ENCODE data around the gene CD47.

Gene CD47

DNA sequence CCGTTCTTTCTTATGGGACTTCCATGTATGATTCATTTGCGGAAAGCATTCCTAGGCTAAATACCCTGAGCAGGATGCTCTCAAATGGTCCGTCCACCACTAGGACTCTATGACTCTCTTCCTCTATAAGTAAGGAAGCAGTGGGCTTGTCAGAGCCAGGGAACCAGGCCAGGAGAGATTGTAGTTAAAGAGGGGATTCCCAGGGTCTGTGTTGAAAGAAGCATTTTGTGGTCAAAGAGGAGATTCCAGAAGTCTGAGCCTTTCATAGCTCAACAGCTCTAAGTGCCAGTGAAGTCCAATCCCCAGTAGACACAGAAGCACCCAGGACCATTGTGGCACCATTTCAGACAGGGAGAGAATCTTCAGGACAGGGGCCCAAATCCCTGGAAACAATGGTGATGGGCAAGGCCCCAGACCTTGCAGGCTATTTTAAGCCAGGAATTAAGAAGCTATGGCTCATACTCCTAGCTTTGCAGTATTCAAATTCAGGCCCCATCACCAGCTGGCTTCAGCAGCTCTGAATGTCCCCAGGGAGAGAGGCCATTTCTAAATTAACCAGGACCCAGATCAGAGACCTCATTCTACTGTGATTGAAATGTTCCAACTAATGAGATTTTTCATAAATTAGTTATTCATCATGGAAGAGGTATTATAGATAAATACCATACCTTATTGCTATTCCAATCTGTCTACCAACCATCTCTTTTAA, 81.7 kb downstream of the CD47 start:
- DNase-seq, result peak; percentile 23

DNA sequence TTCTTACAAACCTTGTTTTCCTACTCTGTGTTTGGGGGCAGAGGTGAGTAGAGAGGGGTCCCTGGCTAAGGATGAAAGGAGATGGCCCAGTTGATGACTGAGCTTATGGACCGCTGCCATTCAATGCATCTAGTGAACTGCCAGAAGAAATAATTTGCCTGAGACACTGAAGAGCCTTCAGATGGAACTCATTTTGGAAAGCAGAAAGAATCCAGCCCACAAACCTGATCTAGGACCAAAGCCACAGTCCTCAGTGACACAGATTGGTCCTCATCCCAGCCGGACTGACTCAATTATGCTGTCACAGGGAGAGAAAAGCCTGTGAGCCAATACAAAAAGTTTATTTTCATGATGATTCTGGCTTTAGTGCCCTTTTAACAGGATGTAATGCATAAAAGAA, 82.7 kb downstream of the CD47 start:
- DNase-seq, result no peak

DNA sequence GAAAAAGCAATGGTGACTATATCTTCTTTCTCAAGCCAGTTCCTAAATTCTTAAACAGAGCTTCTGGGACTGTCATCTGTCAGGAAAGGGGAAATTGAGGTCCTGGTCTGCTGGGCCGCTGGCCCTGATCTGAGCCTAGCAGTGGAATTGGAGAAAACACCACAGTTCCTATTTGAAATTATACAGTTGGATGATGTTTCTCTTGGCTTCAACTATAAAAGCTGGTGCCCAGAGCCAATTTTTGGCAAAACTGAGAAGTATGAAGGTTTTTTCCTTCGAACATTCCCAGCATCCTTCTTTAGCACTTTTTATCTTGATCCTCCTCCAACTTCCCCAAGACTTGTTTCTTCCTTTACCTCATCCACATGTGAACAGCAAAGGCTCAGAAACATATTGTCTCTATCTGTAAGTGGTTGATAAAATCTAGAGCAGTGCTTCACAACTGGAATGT, 83.9 kb downstream of the CD47 start:
- DNase-seq, result no peak

DNA sequence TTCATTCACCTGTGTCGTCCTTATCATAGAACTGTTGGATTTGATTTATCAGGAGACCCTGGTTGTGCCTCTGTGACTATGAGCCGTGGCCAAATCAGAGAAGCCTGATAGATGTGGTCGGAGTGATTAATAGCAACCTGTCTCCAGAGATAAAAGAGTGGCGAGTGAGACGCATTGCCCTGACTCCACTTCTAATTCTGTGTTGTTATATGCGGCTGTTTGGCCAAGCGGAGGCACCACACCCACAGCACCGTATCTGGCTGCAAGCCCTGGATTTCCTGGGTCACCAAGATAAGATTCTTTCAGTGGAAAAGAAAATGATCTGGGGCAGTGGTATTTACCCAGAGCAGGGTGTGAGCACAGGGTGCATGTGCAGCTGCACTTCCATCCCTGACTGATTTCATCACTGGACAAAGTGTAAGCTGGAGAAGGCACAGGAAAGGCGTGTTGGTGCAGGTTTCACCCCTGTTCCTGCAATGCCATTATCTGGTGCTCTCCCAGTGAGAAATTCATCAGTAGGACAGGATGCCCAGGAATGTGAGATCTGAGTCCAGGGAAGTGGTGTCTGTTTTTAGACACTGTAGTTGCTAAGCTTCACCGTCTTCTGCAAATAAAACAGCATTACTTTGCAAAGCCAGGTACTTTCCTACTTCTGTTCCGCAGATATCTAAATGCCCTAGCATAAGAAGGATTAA, 84.6 kb downstream of the CD47 start:
- DNase-seq, result no peak

DNA sequence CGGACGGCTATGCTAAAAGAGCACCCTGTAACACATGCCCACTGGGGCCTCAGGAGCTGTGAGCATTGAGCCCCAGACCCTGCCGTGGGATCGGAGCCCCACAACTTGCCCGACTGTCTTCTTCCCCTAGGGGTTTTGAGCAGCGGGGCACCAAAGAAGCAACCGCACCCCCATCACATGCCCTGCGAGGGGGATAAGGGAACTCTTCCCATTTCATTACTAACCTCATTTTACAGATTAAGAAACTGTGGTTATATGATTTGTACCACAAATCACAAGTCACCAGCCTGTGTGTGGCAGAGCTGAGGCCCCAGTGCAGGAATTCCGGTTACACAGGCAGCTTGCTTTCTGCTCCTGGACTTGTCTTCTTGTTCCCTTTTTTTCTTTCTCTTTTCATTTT, 86.2 kb downstream of the CD47 start:
- no peak for DNase-seq

DNA sequence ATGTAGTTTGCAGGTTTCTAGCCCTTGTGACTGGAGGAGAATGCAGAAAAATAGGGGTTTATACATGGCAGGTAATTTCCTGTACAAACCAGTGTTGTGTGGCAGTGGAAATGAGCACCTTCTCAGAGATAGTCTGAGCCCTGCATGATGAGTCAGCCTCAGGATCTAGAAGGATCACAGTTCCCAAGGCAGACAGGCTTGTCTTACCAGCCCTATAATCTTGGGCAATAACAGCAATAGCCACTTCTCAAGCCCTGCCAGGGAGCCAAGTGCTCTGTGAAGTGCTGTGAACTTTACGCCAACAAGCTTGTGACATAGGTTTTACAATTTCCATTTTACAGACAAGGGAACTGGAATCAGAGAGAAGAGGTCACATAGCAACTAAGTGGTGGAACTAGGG, 89.4 kb downstream of the CD47 start:
- DNase-seq, result no peak

DNA sequence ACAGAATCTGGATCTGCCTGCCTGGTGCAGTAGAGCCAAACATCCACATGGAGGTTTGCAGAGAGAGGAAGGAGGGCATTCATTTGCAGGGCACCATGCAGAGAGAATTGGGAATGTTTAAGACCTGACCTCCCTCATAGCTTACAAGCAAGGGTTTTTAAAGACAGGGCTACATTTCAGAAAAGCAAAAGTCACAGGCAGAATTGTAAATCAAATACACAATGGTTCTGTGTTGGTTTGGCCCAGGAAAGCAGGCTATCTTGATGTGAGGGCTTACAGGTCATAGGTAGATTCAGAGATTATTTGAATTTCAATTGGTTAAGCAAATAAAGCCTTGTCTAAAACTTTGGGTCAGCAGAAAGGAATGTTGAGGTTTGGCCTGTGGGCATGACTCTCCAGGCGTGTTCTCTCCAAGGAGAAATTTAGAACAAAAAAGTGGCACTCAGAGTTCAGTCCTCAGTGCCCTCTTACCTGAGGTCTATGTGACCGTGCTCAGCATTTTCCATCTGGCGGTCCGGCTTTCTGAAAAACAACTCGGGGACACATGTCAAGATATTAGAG, 91.5 kb downstream of the CD47 start:
- DNase-seq, result no peak

DNA sequence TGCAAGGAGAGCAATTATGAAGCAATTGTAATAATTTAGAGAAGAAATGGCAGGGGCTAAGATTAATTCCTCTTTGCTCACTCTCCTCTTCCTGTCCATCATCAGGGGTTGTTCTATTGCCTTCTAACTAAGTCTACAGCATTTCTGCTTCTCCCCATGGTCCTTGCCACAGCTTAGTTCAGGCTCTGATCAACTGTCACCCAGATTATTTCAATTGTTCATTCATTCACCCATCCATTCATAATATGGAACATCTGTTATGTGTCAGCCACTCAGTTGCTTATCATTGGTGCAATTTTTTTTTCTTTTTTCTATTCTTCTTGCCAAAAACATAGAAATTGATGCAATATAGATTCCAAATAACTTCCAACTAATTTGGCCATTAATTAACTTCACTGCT, 93.2 kb downstream of the CD47 start:
- peak; percentile 68 for DNase-seq

DNA sequence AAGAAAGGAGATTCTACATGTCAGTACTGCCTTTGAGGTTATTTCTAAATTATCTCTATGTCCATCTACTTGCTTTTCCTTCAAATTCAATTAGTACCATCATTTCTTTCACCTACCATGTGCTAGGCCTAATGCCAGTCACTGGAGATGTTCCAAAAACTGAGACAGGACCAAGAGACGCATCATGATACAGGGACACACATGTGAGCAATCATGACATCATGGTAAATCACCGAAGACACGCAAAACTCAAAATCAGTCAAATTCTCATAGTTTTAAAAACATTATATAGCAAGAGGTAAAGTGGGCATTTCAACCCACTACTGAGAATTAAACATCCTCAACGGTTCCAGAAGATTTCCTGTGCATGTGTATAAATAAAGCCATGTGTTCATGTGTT, 95.0 kb downstream of the CD47 start:
- no peak for DNase-seq

DNA sequence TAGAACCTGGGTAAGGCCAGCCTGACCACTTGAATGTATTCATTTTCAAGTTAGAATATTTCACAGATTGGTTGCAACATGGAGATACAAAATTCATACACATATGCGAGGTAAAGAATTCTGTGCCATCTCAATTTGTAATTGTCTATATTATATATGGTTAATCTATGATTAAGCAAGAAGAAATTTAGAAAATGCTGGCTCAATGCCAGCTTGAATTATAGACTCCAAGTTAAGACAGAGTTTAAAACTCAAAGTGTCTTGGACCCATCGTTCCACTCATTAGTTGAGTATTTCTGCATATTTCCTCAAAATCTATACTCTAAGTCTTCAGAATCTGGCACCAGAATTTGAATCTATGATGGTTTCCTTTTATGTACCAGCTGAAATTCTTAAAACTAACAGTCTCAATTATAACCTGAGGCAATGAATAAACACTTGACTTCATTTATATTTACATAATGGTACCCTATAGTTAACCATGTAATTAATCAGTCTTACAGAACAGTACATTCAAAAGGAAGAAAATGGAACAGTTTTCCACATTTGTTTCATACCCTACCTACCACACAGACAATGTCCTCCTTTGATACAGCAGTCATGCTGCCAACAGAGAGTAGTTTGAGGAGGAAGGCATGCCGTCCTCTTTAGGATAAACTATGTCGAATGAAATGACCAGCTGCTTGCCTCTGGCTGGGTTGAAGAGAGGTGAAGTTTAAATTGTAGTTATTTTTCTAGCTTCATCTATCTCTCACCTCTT, 95.7 kb downstream of the CD47 start:
- DNase-seq, result no peak

DNA sequence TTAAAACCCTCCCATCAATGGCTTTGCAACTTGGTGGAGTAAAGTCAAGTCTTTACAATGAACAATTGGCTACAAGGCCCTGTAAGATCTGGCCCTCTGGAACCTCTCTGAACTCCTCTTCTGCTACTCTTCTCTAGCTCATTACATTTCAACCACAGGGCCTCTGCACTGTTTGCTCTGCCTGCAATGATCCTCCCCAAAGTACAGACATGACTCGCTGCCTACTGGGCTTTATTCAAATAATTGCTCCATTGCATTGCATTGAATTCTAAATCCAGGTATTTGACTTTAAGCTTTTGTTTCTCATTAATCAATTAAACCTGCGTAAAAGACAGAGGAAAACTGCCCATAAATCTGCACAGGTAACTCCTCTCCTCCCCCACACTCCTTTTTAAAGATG, 96.7 kb downstream of the CD47 start:
- DNase-seq, result no peak

DNA sequence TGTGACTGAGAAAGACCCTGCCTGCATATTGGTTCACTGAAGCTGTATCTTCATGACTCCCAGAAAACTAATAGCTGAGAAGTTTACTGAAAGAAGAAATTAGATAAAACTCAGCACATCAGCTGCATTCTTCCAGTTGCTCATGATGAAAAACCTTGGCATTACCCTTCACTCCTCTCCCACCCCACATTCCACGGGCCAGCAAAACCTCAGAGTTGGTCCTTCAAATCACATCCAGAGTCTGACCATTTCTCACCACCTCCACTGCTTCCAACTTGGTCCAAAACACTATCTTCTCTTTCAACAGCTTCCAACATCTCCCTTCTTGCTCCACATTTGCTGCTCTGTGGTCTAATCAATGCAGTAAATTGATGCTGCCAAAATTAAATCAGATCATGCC, 97.1 kb downstream of the CD47 start:
- DNase-seq, result no peak
